Measurements from ENCODE around the gene AMDHD2.
"Not testable (repeated sequence)": the region's sequence is repeated elsewhere in the genome, so short reads cannot be mapped to it uniquely, and the experiment has no call there.

Gene AMDHD2

DNA sequence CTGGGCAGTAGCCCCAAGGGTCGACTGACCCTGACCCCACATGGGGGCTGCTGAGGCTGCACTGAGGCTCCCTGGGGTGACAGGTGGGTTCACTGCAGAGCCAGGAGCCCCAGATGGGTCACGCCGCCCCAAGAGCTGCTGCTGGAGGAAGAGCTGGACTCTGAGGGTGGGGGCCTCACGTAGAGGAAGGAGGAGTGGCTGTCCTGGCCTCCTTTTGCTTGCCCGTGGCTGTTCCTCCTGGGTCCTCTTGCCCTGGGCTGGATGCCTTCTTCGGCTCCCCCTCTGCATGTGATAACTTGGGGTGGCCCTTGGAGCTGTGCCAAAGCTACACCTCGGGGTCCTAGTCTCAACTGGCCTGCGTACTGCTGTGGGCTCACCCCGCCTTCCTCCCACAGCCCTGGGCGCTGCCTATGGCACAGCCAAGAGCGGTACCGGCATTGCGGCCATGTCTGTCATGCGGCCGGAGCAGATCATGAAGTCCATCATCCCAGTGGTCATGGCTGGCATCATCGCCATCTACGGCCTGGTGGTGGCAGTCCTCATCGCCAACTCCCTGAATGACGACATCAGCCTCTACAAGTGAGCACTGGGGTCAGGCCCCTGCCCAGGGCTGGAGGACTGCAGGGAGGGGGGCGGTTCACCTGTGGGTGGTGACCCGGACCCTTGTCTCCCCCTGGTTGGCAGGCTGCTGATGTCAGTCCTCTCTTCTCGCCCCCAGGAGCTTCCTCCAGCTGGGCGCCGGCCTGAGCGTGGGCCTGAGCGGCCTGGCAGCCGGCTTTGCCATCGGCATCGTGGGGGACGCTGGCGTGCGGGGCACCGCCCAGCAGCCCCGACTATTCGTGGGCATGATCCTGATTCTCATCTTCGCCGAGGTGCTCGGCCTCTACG lies 1.1 kb upstream of the AMDHD2 start:
- DNase-seq: no peak

DNA sequence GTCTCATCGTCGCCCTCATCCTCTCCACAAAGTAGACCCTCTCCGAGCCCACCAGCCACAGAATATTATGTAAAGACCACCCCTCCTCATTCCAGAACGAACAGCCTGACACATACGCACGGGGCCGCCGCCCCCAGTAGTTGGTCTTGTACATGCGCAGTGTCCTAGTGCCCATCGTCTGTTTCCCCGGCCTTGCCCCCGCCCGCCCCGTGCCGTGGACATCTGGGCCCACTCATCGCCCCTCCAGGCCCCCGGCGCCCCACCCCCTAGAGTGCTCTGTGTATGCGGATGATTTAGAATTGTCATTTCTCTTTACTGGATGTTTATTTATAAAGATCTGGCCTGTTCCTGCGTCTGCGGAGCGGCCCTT lies 475 bp upstream of the AMDHD2 start:
- DNase-seq: no peak

DNA sequence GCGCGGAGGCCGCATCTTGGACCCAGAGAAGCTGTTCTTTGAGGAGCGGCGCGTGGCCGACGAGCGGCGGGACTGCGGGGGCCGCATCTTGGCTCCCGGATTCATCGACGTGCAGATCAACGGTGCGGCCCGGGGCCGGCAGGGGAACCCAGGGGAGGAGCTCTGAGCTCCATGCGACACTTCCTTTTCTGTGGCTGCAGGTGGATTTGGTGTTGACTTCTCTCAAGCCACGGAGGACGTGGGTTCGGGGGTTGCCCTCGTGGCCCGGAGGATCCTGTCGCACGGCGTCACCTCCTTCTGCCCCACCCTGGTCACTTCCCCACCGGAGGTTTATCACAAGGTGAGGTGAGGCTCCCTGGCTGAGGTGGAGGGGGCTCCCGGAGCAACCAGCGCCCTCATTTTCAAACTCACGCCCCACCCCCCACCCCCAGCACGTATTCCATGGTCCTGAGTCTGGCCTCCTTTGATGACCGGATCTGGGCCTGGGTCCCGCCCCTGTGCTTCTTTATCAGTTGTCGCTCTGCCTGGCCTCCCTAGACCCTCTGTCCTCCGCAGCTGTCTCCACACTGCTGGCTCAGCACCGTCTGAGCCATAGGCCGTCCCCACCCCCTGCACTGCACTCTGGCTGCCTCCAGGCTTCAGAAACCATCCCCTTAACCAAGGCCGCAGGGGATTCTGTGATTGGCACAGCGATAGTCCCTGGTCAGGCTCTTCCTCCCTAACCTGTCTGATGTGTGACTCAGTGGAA lies 787 bp downstream of the AMDHD2 start:
- DNase-seq: peak; percentile 84

DNA sequence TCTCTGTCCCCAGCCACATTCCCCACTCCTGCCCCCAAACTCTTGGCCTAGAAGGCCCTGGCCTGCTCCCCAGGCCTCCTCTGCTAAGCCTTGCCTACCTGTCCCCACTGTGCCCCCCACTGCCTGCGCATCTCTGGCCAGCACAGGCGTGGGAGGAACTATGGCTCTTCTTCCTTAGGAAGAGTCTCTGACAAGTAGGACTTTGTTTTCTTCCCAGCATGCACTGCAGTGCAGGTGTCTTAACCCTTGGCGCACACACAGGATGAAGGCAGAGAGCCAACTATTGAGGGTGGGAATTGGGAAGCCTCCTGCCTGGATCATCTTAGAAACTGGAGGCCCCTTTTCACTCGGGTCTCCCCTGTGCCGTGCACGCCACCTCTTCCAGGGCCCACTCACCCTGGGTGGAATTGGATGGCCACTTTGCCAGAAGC lies 3.6 kb downstream of the AMDHD2 start:
- no peak for DNase-seq

DNA sequence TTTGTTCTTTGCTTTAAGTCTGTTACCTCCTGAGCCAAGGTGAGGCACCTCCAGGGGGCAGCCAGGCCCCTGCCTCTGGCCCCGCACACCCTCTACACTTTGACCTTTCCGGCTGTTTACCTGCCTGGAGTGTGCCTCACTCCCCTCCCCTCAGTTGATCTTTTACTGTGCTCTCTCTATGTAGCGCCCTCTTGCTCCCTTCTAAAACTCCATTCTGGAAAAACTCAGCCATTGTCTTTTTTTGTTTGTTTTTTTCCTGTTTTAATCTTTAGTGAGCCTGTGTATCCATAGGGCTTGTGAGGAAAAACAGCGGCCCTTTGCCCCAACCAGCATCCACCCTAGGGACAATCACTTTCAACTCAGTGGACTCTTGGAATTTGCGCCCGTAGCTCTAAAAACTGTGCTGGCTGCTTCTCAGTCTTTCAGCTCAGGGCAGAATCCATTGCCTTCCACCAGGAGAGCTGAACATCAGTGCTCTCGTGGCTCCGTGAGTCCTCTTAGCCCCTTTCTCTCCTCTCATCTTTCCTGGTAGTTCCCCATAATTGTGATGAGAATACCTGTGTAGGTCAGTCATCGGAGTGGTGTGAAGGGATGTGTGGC lies 4.3 kb downstream of the AMDHD2 start:
- no peak for DNase-seq

DNA sequence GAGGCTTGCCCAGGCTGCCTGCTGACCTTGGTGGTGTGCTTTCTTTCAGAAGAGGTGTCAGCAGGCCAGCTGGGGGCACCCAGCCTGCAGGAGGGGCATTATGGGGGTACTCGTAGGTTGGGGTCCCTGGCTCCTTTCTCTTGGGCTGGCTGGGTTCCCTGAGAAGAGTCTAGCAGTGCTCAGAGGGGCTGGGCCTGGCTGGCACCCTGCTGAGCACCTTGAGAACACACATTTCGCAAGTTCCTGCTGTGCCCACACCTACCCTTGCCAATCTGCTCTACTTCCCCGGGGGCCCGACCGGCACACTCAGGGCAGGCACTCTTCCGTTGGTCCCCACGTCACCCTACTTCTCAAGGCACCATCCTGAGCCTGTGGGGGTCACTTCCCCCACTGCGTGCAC lies 6.0 kb downstream of the AMDHD2 start:
- no peak for DNase-seq

DNA sequence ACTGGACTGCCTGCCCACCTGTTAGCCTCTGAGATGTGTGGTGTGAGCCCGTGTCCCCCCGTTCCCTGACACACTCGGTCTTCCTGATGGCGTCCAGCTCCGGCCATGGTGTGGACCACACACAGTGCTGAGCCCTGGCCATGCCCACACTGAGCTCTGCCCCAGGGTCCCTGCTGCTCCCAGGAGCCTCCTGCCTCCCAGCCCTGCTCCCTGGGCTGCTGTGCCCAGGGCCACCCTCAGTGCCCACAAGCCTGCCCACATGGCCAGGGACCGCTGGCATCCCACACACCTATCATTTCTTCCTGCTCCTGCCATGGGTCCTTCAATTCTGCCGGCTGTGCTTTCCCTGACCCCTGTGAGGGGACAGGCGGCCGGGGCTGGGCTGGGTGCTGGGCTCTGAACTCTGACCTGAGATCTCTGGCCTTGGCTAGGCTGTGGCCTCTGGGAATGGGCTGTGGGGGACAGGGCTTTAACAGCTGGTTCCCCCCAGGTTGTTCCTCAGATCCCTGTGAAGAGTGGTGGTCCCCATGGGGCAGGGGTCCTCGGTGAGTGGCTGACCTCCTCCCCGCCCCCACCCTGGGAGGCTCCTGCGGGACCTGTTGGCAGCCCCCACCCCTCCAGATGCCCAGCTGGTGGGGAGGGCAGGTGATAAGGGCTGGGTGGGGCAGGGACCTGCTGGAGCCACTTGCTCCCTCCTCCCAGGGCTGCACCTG lies 7.1 kb downstream of the AMDHD2 start:
- DNase-seq: no peak

DNA sequence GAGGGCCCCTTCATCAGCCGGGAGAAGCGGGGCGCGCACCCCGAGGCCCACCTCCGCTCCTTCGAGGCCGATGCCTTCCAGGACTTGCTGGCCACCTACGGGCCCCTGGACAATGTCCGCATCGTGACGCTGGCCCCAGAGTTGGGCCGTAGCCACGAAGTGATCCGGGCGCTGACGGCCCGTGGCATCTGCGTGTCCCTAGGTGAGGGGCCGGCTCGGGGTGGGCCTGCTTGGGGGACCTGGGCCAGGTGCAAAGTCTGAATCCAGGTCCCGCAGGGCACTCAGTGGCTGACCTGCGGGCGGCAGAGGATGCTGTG lies 7.6 kb downstream of the AMDHD2 start:
- no peak for DNase-seq

DNA sequence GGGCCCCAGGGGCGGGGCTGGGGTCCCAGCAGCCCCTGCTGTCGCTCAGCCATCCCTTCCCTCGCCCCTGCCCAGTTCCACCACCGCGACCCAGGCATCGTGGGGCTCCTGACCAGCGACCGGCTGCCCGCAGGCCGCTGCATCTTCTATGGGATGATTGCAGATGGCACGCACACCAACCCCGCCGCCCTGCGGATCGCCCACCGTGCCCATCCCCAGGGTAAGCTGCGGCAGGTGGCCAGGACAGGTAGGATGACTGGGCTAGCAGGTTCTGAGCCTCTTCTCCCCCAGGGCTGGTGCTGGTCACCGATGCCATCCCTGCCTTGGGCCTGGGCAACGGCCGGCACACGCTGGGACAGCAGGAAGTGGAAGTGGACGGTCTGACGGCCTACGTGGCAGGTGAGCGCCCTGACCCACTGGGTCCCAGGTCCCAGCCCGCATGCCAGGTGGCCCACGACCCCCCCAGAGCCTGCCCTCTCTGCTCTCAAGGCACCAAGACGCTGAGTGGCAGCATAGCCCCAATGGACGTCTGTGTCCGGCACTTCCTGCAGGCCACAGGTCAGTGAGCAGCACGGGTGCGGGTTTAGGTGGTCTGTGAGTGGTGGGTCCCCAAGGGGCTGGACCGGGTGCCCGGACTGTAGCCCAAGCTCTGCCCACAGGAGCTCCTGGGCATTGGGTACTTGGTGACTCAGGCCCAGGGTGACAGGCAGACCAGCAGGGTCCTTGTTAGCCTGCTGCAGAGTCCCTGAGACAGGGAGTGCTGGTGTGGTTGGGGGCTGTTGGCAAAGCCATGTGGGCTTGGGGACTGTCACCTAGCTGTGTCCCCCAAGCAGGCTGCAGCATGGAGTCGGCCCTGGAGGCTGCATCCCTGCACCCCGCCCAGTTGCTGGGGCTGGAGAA lies 8.2 kb downstream of the AMDHD2 start:
- DNase-seq: no peak

DNA sequence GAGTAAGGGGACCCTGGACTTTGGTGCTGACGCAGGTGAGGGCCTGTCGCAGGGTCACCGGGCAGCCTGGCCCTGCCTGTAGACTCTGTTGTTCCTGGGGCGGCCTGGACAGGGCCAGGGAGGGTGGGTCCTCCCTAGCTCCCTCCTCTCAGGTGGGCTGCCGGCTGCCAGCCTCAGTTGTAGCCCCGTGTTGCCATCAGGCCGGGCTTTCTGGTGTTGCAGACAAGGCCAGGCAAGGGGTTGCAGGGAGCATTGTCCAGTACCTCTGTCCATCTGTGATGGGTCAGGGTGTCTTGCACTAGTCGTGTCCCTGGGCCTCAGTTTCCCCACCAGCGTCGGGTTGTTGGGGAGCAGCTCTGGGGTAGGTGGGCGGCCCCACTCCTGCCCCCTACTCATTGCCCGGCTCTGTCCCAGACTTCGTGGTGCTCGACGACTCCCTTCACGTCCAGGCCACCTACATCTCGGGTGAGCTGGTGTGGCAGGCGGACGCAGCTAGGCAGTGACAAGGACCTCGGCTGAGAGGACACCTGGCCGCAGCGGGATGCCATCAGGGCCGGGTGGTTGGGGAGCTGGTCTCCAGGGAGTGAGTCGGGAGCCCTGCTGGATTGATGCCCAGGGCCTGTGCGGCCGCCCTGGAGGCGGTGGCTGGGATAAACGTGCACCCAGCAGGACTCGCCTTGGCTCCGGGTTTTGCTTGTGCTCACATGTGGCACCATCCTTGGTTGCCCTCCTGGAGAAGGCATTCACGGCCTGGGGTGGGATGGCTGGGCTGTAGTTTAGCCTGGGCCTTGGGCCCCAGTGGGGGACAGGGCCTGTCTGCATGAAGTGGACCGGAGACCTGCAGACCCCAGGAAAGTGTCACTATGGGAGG lies 9.1 kb downstream of the AMDHD2 start:
- no peak for DNase-seq

DNA sequence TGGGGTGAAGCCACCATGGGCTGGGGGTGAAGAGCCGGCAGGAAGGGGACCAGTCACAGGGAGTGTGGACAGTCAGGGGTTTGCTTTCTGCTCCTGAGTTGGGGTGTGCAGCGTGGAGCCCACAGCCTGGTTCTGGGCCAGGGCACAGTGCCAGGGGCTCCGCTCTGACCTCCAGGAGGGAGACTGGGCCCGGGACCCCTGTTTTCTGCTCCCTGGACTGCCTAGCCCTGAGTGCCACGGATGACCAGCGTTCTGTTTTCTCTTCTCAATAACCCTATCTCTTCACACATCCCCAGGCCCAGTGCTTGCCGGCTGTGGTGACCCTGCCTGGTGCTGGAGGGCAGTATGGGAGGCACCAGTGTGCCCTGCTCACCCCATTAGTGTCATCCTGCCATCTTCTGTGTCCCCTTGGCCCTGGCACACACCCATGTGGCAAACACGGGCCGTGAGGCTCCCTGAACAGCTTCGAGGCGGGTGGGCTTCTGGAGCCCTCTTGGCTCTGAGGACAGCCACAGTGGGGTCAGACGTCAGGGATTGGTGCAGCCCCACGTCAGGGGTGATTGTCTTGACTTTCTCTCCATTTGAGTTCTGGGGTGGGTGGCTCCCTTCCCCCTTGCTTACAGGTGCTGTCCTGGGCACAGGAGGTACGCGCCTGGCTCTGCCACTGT lies 9.9 kb downstream of the AMDHD2 start:
- DNase-seq: no peak

DNA sequence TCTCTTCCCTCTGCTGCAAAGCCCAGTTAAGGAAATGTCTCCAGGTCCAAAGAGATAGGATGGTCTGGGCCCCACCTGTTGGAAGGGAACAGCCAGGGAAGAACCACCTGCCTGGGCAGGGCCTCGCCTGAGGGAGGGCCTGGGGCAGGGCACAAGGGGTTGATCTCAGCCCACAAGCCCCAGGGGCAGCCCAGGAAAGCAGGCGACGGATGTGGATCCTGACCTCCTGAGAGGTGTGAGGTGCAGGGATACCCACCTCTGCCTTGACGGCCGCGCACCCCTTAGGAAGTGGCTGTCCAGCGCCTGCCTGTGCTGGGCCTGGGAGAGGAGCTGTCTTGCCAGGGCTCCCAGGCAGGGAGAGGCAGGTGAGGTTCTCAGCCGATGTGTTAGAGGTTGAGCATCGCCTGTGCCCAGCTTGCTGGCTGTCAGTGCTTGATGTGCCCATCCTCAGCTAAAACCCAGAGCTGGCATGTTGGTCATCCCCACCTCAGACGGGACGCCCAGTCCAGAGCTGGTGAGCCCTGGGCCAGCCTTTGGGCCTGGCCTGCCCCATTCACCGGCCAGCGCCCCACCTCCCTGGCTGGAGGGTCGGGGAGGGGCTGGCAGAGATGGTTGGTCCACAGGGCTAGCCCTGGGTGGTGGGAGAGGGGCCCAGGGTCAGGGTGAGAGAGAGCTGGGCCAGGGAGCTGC lies 10.6 kb downstream of the AMDHD2 start:
- DNase-seq: no peak

DNA sequence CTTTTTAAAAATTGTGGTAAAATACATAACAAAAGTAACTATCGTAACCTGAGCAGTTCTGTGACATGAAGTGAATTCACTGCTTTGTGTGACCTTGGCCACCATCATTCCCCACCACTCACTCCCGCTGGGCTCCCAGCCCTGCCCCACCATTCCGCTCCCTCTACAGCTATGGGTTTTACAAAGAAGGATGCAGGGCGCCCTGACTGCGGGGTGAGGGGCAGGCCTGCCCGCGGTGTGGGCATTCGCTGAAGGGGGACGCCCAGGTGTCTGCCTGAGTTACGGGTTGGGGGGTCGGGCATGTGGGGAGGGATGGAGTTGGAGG lies 11.2 kb downstream of the AMDHD2 start, which contains the start of gene CEMP1:
Gene CEMP1 (minus strand): TSS at position 38 of the 325 bp plus-strand sequence. CDS start 335 bp downstream, outside the sequence.
- DNase-seq: no peak

DNA sequence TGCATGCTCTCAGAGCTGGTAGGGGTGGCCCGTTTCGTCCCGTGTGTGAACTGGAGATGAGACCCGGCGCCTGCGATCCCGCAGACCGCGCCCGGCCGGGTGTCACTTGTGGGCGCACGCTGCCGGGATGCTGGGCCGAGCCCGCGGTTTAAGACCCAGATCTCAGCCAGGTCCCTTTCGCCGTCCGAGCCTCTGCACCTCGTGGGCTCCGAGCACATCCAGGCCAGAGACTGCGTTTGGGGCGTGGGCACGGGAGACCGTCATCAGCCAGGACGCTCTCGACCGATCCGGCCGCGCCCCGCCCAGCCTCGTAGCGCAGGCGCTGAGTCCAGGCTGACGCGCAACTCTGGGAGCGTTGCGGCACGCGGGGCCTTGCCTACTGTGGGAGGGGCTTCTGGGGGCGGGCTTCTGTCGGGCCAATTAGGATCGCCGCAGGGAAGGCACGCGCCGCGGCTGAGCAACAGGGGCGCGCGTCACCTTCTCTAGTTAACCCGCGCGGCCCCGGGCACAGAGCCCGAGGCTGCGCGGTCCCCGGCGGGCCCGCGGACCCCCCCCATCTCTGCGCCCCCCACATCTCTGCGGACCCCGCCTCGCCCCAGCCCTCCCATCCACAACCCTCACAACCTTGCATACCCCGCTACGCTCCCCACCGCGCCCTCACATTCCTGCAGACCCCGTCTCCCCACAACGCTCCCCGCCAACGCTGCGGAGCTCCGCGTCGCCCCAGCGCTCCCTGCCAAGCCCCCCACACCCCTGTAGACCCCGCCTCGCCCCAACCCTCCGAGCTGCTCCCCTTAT lies 11.7 kb downstream of the AMDHD2 start:
- peak; percentile 97 for DNase-seq

DNA sequence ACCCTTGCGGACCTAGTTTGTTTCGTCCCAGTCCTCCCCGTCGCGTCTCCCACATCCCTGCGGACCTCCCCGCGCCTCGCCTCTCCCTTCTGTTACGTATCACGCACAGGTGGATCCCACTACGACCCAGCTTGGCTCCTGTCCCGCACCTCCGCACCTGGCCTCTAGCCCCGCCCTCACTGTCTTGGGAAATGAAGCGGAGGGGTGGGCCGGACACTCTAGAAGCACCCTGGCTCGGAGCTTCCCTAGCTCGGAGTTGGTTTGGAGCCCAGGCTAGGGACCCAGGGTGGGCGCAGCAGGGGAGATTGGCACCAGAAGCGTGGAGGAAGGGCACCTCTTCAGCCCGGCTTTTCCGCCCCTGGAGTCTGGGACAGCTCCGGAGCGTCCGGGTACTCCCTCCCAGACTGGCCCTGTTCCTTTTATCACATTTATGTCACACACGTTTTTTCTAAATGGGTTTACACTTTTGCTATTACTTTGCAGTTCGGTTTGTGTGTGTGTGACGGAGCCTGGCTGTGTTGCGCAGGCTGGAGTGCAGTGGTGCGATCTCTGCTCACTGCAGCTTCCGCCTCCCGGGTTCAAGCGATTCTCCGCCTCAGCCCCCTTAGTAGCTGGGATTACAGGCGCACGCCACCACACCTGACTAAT lies 12.4 kb downstream of the AMDHD2 start:
- DNase-seq: peak; percentile 75

DNA sequence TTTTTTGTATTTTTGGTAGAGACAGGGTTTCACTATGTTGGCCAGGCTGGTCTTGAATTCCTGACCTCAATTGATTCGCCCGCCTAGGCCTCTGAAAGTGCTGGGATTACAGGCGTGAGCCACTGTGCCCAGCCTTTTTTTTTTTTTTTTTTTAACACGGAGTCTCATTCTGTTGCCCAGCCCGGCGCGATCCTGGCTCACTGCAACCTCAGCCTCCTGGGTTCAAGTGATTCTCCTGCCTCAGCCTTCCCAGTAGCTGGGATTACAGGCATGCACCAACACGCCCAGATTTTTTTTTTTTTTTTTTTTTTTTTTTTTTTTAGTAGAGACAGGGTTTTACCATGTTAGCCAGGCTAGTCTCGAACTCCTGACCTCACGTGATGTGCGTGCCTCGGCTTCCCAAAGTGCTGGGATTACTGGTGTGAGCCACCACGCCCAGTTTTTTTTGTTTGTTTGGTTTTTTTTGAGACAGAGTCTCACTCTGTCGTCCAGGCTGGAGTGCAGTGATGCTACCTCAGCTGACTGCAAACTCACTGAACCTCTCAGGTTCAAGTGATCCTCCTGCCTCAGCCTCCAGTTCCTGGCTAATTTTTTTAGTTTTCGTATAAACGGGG lies 13.1 kb downstream of the AMDHD2 start:
- not testable (repeated sequence) for DNase-seq

DNA sequence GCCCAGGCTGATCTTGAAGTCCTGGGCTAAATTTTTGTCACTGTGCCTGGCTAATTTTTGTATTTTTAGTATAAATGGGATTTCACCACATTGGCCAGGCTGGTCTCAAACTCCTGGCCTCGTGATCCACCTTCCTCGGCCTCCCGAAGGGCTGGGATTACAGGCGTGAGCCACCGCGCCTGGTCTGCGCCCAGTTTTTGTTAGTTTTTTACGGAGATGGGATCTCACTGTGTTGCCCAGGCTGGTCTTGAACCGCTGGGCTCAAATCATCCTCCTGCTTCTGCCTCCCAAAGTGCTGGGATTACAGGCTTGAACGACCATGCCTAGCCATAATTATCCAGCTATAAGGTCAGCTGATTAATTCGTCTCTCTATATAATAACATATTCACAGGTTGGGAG lies 13.7 kb downstream of the AMDHD2 start:
- DNase-seq: no peak

DNA sequence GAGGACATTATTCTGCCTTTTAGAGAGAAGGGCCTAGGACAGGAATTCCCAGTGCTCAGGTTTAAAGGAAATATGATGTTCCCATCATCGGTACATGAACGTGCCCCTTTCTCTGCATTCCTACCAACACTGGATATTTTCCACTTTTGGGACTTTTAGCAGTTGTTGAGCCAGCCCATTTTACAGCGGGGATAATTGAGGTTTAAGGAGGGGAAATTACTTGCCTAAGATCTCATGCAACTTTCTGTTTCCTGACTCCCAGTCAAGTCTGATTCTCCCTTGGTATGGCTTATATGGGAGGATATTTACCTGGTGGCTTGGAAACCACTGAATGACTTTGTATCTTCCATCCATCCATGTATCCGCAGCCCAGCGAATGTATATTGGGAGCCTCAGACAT lies 14.2 kb downstream of the AMDHD2 start:
- DNase-seq: not testable (repeated sequence)

Measured in CD4-positive, alpha-beta T cell treated with Interleukin-12 subunit alpha and Interleukin-12 subunit beta, for 1 hour (primary cell).